Measurements from ENCODE around the gene FLNB. TPM values are rescaled to one million over a fixed set of nuclear protein-coding genes. Genes with fewer than 3 reads are reported as not detected.
A peak's percentile ranks its signal among the peaks of the same experiment; 100 is the strongest.

The FLNB gene
- total and polyA plus RNA-seq, 10 of the 15 experiments (the other 5 are each of a cell fraction or from before 2014, with no cell fraction given), result 13.6 to 51.8 (median 26.4) TPM

GRCh38 chr3:58214484-58215316 lies 206.5 kb downstream of the FLNB start:
- intact Hi-C loops (cut with micrococcal nuclease; ENCODE audit: unreplicated experiment) (loop anchor here (2.0 kb wide), 2 partner anchors 14 to 22 kb away; partner anchors contain the start of gene ABHD6), in situ Hi-C loops (cut with MboI) (loop anchor here (25.0 kb wide), 1 partner anchor 1173 kb away; no protein-coding TSS in a partner anchor)
- Histone ChIP-seq H2AFZ (ENCODE audit: control insufficient read depth, low read depth, low read length) (peak overlapping the region; percentile 28), H3K9me3 (replicated peaks; ENCODE audit: control insufficient read depth, insufficient read depth, low read length) (no peaks in the 10 kb centered on the region; the same call in 2 of the 3 replicates), H4K20me1 (ENCODE audit: control insufficient read depth, insufficient read depth) (no peaks in the 10 kb centered on the region), H3K4me1 (ENCODE audit: control insufficient read depth, insufficient read depth, low read length) (peaks cover 56% of the 10 kb centered on the region), H3K79me2 (ENCODE audit: control insufficient read depth, insufficient read depth, low read length) (no peaks in the 10 kb centered on the region), H3K27ac (ENCODE audit: control insufficient read depth, insufficient read depth) (peak overlapping the region; percentile 83), H3K4me2 (ENCODE audit: control insufficient read depth, insufficient read depth) (peak overlapping the region; percentile 81), H3K9ac (ENCODE audit: control insufficient read depth, insufficient read depth, low read length) (peak overlapping the region; percentile 57), H3K4me3 (peak overlapping the region; percentile 39), H3K27me3 (replicated peaks in 1 of 2; ENCODE audit: control insufficient read depth in 2 of 2, insufficient read depth in 2 of 2, low read length in 1 of 2) (no peaks in the 10 kb centered on the region), H3K36me3 (ENCODE audit: control insufficient read depth in 2 of 2, insufficient read depth in 2 of 2, low read length in 1 of 2) (no peaks in the 10 kb centered on the region)
- BruUV-seq (replicated peaks), result no TSS peak
- WGBS (ENCODE audit: insufficient coverage, insufficient replicate concordance, low lambda C conversion rate, missing lambda C conversion rate), result 13% methylated on average over 7 of the region's 7 CpGs
- CTCF ChIA-PET, result interaction anchor here (1.1 to 13.5 kb wide), 9 partner anchors 11 to 92 kb away, joined by 3 to 655 read pairs (median 8); partner anchors contain the start of genes ABHD6, HTD2 and RPP14
- FAIRE-seq (peak; percentile 91), DNase-seq (ENCODE audit: low read depth, low spot score) (peak; percentile 96), ATAC-seq (peak; percentile 83)
- RAD21 ChIA-PET (ENCODE audit: unreplicated experiment), result interaction anchor here (0.6 to 11.9 kb wide), 16 partner anchors 9 to 1532 kb away, joined by 3 to 285 read pairs (median 8); partner anchors contain the start of genes ABHD6, HTD2 and RPP14
- SMC1A ChIA-PET (ENCODE audit: uncharacterized antibody, unreplicated experiment), result interaction anchor here (0.9 to 14.2 kb wide), 12 partner anchors 10 to 200 kb away, joined by 3 to 510 read pairs (median 7); partner anchors contain the start of genes HTD2 and RPP14
- POLR2A ChIA-PET, result interaction anchor here (0.6 to 15.5 kb wide), 8 partner anchors 9 to 91 kb away, joined by 3 to 491 read pairs (median 6); partner anchors contain the start of genes ABHD6, HTD2 and RPP14
- peak; percentile 86; the same call in 1 of the 2 replicates for TF ChIP-seq NBN (IDR thresholded peaks at IDR 0.05)
- peak; percentile 29 for TF ChIP-seq PBX3 (IDR thresholded peaks at IDR 0.05; ENCODE audit: insufficient replicate concordance, low read depth, low read length)
- TF ChIP-seq SMC3 (IDR thresholded peaks at IDR 0.05; ENCODE audit: borderline replicate concordance, low read length), result 0 out of 2 replicates have a peak, but pooled peaks have one; percentile 1
- TF ChIP-seq YY1 (IDR thresholded peaks at IDR 0.05; ENCODE audit: low read depth, low read length), result no peak
- peak; percentile 57; the same call in 1 of the 2 replicates for TF ChIP-seq ZNF217 (IDR thresholded peaks at IDR 0.05)
- TF ChIP-seq CBFB (IDR thresholded peaks at IDR 0.05; ENCODE audit: low read depth), result peak; percentile 71
- TF ChIP-seq MAX (IDR thresholded peaks at IDR 0.05; ENCODE audit: low read depth, low read length), result peak; percentile 36; the same call in 1 of the 2 replicates
- TF ChIP-seq YBX1 (IDR thresholded peaks at IDR 0.05), result no peak
- peak; percentile 27 to 53 (median 52) for TF ChIP-seq CTCF (IDR thresholded peaks at IDR 0.05 in 2 of 3, conservative IDR thresholded peaks at IDR 0.05 in 1 of 3; ENCODE audit: control insufficient read depth in 2 of 3, extremely low read depth in 1 of 3, insufficient read depth in 1 of 3, low read depth in 3 of 3, low read length in 3 of 3)
- TF ChIP-seq MEF2B (IDR thresholded peaks at IDR 0.05; ENCODE audit: partially characterized antibody, poor library complexity, severe bottlenecking), result peak; percentile 68
- TF ChIP-seq CUX1 (IDR thresholded peaks at IDR 0.05; ENCODE audit: insufficient replicate concordance, low read depth, low read length), result no peak
- peak; percentile 92 for TF ChIP-seq TCF3 (IDR thresholded peaks at IDR 0.05; ENCODE audit: borderline replicate concordance, insufficient read depth, low read depth, low read length)
- no peak for TF ChIP-seq TCF7 (IDR thresholded peaks at IDR 0.05; ENCODE audit: borderline replicate concordance)

Data from GM12878 (cell line).